ENCODE measurements around the gene CD200R1.
"Not testable (repeated sequence)": the region's sequence is repeated elsewhere in the genome, so short reads cannot be mapped to it uniquely, and the experiment has no call there.

CD200R1 gene

DNA sequence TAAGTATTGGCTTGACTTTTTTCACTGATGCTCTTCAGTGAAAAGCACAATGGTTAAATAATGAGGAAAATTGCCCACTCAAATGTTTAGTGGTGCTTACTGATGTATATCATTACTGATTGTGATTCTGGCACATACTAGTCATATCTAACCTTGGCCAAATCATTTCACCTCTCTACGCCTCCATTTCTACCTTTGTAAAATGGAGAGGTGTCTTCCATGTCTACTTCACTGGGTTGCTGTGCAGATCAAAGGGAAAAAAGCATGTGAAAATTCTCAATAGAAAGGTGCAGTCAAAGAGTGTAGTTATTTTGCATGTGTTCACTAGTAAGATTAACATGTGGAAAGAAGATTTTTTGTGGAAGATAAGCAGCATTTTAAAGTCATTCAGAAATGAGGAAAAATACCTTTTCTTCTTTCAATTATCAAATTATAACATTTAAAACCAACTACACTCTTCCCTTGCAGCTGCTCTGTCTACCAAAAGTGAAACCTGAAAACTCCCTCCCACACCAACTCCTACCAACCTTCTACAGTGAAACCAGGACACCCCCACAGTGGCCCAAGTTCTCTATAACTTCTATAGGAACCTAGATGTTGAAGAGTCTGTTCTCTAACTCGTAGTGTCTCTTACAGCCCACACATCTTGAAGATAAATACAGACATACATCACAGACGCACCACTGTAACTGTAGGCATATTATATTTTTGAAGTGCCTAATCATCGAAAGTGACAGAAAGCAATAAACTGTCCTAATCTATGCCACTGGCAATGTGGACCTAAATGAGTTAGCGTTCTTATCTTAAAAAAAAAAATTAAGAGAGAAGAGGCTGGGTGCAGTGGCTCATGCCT is 1.4 kb downstream of the CD200R1 start:
- peak; percentile 17 to 43 for DNase-seq

DNA sequence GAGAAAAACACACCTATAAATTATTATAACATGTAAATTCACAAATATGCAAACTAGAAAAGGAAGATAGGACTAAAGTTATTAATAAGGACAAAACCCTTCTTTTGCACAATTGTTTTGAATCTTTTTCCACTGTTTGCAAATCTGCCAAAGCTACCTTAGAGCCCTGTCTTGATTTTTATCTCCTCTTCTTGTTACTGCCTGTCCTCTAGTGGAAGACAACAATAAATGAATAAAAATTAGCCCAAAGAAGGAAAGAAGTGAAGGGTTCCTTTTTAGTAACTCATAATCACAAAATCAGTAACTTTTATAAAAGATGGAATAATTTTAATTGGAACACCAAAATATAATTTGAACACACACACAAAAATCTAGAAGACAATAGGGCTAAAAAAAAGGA is 2.7 kb downstream of the CD200R1 start:
- peak; percentile 28 to 49 for DNase-seq

DNA sequence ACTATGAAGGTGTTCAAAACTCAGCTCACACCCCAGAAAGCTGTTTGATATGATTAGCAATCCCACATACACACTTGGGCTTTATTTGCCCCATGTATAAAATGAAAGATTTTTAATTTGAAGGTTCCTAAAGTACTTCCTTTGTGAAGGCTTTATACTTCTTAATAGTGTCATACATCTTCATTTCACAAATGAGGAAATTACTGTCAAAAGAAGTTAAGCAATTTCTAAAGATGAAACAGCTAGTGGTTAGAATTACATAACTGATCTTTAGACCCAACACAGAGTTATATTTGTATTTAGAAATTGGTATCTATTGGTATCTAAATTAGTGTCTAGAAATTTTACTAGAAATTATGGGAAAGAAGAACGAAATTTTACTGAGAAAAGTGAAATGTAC is 7.1 kb downstream of the CD200R1 start:
- peak; percentile 93 to 97 for DNase-seq

DNA sequence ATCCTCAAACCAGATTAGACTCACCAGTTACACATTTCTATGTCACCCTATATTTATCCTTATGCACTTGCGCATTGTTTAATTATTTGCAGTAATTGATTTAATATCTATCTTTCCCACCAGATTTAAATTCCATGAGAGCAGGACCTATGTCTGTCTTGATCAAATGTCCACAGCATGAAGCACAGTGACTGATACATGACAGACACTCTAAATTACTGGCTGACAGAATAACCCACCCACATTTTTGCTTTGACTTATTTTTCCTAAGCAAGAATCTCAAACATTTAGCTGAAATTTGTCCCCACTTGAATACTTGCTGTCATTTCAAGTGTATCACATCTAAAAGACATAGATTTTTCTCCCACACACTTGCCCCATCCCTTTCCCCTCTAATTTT is 7.5 kb downstream of the CD200R1 start:
- DNase-seq, result no peak

DNA sequence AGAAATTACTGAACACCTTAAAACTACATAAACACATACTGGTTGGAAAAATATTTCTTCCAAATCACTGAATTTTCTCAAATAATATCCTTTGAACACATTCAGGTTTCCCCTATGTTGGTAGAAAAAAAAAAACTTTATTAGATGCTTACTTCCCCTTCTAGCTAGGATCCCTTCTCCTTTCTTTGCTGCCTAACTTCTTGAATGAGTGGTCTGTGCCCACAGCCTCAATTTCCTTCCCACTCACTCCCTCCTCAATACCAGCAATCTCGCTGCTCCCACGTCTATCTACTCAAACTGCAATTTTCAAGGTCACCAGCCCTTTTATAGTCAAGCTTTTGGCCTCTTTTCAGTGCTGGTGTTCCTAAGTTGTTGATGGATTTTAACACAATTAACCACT is 8.3 kb downstream of the CD200R1 start:
- DNase-seq, result peak; percentile 53 to 54

DNA sequence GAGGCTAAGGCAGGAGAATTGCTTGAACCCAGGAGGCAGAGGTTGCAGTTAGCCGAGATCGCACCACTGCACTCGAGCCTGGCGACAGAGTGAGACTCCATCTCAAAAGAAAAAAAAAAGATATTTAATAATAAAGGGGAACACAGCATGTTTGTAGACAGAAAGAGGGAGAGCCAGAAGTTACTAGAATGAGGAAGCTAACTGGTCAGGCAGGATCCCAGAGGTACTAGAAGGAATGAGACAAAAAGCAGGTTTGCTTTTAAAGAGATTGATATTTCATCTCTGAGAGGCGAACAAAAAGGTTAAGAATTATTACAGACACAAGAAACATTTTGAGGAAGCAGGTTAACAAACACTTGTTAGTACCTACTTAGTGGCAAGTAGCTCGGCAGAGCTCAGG is 9.2 kb downstream of the CD200R1 start:
- DNase-seq, result peak; percentile 35 to 46

DNA sequence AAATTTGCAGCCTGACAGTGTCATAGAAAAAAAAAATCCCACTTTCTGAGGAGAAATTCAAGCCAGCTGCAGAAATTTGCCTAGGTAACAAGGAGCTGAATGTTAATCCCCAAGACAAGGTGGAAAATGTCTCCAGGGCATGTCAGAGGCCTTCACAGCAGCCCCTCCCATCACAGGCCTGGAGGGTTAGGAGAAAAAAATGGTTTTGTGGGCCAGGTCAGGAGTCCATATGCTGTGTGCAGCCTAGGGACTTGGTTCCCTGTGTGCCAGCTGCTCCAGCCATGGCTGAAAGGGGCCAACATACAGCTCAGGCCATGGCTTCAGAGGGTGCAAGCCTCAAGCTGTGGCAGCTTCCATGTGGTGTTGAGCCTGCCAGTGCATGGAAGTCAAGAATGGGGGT is 11.2 kb downstream of the CD200R1 start:
- DNase-seq, result no peak

DNA sequence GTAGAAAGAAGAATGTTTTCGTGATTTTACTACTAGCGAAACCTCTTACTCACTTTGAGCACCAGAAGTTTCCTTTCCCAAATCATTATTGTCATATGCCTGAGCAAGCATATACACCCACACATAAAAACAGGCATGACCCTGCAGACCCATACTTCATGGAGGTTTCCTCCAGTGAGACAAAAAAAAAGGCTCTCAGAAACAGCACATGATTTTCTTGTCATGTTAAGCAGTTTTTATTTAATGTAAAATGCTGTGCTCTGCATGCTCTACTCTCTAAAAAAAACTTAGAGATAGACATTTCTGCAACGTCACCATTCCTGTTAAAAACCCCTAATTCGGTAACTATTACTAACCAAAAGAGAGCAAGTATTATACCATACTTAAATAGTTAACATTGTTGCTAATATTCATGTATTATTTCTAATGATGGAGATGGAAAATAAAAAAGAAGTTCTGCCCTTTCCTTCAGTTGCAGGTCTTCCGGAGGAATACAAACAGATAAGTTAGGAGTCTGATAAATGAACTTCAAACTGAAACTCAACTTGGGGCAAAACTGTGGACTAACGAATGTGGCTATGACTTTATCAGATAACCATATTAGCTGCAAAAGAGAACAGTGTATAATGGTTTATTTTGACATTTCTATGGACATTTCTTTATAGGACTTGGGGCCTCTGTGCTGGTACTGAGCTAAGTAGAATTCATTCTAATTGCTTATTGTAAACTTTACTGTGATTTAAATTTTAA is 15.9 kb downstream of the CD200R1 start:
- peak; percentile 18 to 40 for DNase-seq

DNA sequence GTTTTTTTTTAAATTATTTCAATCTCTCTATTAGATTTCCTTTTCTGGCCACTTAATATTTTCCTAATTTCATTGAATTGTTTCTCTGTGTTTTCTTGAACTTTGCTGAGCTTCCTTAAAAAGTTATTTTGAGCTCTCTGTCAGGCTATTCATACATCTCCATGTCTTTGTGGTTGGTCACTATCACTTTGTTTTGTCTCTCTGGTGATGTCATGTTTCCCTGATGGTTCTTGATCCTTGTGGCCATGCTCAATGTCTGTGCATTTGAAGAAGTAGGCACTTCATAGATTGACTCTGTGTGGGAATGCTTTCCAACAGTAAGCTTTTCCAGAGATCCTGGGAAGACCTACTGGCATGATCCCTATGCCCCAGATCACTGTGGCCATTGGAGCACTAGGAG is 18.6 kb downstream of the CD200R1 start:
- no peak for DNase-seq

DNA sequence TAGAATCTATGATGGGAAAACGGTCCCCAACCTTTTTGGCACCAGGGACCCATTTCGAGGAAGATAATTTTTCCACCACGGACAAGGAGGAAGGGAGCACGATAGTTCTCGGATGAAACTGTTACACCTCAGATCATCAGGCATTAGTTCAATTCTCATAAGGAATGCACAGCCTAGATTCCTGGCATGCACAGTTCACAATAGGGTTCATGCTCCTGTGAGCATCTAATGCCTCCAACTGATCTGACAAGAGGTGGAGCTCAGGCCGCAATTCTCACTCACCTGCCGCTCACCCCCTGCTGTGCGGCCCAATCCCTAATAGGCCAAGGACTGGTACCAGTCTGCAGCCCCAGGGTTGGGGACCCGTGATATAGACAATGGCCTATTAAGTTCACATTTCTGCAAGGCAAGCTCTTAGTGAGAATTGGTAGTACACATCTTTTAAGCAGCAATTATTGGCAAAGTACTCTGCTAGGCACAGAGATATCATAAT is 26.5 kb downstream of the CD200R1 start:
- DNase-seq, result no peak

DNA sequence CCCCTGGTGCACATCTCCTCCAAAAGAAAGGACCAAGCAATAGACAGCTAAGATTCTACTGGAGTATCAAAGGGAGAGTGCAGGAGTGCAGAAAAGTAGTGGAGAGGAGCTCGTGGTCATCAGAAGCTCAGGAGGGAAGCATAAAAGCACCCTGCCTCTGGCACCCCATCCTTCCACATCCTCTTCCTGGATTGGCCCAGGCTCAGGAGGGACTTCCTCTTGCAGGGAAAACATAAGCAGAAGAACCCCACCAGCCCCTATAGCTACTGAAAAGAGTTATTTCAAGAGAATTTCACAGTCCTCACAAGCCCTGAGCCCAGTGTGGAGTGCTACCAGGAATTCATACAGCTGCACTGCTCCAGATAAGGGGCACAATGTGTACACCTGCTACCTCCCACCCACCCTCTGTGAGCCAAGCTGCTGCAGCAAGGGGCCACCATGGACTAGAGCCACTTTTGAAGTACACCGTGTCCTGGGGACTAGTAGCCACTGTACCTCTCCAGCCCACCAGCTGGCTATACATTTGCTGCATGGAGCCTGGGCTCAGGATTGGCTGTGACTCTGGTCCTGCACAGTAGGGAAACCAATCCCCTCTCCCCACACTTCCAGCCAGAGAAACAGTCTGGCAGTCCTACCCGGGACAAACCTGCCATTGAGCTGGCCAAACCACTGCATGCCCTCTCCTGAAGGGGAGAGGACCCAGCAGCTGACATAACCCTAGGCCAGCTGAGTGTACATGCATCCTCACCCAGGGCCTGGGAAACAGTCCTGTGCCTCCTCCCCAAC is 43.0 kb downstream of the CD200R1 start:
- DNase-seq, result peak; percentile 54 to 64

DNA sequence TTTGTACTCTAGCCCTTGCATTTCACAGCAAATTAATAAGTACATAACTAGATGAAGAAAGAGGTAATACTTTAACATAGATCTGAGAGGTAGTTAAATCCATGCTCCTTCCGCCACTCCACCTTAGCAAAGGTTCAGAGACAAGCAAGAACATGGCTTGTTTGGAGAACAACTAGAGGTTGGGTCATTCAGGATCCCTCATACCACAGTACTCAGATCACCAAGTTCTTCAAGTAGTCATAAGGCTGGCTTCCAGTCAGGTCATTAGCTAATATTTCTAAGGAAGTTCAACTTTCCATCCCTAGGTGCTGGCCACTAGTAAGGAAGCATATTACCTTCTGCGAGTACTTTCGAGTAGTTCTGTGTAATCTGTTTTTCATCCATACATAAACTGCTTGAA is 44.1 kb downstream of the CD200R1 start:
- DNase-seq, result no peak

DNA sequence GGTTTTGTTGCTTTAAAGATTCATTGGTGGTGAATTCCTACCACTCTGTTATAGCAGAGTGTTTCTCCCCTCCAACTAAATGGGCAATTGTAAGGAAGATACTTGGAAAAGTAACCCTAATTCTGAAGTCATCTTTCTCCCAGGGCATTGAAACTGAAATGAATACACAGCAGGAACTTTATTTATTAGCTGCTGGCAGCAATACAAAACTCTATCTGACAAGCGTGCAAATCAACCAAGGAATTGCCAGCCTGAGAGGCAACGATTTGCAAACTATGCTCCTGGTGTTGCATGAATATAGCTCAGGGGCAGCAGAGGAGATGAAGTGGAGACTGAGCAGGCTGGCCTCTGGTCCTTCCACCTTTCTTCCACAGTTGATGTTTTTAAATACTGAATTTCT is 48.9 kb downstream of the CD200R1 start:
- no peak for DNase-seq

DNA sequence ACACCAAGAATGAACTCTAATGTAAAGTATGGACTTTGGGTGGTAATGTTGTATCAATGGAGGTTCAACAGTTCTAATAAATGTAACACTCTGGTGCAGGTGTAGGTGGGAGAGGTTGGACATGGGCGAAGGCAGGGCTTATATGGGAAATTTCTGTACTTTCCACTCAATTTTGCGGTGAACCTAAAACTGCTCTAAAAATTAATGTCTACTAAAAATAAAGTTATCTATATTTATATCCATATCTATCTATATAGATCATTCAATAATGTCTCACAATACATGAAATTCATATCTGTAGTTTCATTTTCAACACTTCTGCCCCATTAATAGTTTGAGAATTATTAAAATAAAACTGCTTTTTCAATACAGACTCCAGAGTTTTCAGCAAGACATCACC is 49.3 kb downstream of the CD200R1 start:
- DNase-seq, result no peak

DNA sequence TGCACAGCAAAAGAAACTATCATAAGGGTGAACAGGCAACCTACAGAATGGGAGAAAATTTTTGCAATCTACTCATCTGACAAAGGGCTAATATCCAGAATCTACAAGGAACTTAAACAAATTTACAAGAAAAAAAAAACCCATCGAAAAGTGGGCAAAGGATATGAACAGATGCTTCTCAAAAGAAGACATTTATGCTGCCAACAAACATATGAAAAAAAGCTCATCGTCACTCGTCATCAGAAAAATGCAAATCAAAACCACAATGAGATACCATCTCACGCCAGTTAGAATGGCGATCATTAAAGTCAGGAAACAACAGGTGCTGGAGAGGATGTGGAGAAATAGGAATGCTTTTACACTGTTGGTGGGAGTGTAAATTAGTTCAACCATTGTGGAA is 55.4 kb downstream of the CD200R1 start:
- DNase-seq, result not testable (repeated sequence)

DNA sequence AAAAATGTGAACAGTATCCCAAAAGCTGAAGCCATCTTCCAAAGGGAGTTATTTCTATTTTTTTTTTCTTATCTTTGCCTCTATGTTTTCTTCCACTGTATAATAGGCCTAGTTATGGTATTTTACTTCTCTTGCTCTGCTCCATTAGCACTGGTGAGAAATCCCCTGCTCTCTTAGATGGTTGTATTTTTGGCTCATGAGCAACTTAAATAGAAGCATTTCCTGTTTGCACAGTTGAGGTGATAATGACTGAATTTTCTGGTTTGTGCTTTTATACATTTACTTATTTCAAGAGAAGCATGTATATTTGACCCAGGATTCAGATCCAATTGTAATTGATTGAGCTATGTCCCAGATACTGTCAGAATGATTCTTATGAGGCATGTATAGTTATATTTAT is 66.7 kb downstream of the CD200R1 start:
- no peak for DNase-seq

DNA sequence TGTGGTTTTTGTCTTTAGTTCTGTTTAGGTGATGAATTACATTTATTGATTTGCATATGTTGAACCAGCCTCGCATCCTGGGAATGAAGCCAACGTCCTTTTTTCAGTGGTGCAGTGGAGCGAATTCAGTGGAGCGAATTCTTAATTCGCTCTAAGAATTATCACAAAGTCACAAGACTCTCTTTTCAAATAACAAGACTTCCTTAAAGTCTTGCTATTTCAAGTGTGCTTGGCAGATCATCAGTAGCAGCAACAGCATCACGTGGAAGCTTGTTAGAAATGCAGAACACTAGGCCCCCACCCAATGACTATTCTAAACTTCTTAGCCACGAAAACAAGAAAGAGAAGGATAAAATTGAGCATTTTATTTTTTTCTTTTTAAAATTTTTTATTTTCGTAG is 70.1 kb downstream of the CD200R1 start:
- no peak for DNase-seq

DNA sequence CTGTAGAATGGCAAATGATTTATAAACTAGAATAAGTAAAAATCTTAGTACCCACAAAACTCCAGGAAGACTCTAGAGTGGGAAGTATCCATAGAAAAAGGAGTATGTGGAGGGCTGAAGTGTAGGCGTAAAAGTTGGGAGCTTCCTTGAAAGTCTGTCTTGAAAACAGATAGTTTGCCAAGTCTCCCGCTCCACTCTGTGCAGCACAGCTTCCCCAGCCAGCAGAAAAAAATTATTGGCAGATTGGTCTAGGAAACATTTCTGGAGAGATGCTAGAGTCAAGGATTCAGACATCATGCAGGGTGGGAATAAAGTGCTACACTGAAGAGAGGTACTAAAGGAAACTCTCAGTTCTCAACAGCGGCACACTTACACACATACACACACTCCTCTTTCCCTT is 74.8 kb downstream of the CD200R1 start:
- no peak for DNase-seq

DNA sequence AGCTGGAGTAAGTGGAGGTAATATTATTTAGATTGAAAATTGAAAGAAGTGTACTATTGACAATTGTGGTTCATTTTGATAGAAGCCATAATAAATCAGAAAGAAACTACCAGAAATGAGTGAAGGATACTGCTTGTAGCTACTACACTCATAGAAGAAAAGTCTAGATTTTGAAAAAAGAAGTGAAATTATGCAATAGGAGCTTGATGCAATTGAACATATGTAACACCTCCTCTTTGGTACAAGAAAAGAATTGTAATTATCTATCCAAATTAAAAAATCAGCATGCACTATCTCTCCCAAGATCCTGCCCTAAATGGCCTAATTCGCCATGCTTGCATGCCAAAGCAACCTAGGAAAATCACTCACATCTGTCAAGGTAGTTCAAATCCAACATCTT is 77.1 kb downstream of the CD200R1 start:
- peak; percentile 10 to 14 for DNase-seq

DNA sequence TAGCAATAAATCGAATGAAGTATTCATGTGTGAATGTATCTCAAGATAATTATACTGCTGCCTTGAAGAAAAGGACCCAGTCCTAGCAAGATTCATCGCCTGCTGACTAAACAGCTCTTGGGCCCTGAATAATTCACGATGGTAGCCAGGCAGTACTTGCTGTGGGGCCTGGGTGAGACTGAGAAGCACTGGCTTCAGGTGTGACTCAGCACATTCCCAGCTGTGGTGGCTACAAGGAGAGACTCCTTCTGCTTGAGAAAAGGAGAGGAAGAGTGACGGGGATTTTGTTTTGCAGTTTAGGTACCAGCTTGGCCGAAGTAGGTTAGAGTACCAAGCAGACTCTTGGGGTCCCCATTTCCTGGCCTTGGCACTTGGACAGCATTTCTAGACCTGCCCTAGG is 80.6 kb downstream of the CD200R1 start:
- DNase-seq, result no peak

DNA sequence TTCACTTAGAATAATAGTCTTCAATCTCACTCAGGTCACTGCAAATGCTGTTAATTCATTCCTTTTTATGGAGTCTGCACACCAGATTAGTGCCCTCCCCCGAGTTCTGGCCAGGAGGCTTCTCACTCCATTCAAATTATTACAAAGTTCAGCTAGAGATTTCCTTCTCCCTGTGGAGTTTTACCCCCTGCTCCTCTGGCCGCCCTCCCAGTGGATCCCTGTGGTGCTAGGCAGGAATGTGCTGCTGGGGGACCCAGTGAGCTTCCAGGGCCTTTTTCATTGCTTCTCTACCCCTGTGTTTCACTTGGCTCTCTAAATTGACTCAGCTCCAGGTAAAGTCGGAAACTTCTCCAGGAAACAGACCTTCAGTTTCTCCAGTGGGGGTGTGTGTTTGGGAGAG is 85.5 kb downstream of the CD200R1 start:
- DNase-seq, result no peak

DNA sequence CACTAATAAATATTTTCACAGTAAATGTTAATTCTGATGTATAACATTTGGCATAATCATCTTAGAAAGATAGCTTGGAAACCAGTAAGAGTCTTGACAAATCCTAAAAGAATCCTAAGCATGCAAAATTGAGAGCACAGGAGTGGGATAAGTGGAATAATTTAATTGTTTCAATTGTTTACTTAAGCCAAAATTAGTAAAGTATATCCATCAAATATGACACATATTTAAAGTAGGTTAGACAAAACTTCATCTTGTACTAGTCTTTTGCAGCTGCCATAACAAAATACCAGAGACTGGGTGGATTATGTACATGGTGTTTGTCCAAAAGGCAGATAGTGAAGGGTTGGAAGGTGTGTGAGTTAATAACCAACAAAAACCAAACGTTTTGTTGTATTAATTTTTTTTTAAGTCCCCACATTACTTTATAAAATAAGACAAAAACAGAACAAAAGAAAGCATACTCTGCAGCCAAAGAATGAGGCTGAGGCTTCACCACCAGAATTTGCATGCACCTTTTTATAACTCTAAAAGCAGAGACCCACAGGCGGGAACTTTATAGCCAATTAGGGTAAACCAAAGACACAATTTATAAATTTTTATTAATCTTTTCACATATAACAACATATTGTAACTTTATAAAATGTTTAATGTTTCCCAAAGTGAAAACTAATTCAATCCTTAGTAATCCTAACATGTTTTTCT is 86.4 kb downstream of the CD200R1 start:
- DNase-seq, result no peak

Measured in AML-193 (cell line).